ENCODE data around the gene HIVEP3.

DNA sequence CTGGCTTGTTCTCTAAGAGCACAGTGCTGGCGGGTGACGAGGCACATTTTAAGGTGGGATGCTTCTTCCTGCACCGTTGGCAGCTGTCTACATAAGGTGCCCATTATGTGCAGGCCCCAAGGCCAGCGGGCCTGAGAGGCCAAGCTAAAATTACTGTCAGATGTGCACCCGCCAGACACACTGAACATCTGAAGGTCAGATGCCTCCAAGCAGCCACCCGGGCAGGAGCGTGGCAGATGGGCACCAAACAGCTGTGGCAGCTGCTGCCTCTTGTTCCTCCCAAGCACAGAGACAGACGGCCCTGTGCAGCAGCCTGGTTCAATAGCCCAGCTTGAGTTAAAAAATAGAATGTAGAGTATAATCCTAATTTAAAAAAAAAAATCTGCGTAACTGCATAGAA is 222.3 kb downstream of the HIVEP3 start:
- TF ChIP-seq CTCF (IDR thresholded peaks at IDR 0.05; ENCODE audit: low read length) (no peak), EZH2 (optimal IDR thresholded peaks at IDR 0.05; ENCODE audit: low read depth, low read length) (no peak)
